HG03460 (cell line): ENCODE measurements around the gene HCAR2.
"Not testable (repeated sequence)": the region's sequence is repeated elsewhere in the genome, so short reads cannot be mapped to it uniquely, and the experiment has no call there.

Experiments
- ATAC-seq: cut with Tn5 transposase; IDR thresholded peaks from one replicate; pipeline ENCODE4 v1.9.1; 2021; ENCODE audit not compliant: unreplicated experiment

HCAR2 gene

GRCh38 chr12:122702890-122703611 is at the start of gene HCAR2:
TSS of gene HCAR2 (minus strand) at chr12:122703357. CDS start at chr12:122703283, 74 bp downstream.
- ATAC-seq: not testable (repeated sequence)

- peak; percentile 89 for ATAC-seq
Measured at GRCh38 chr12:122752464-122753318, 49.5 kb upstream of the HCAR2 start, which contains the start of gene DENR. TSS of gene DENR (plus strand) at chr12:122752824. CDS start at chr12:122753702, 878 bp downstream.

- ATAC-seq: not testable (repeated sequence)
Measured at GRCh38 chr12:122750781-122751515, 47.8 kb upstream of the HCAR2 start.

- no peak for ATAC-seq
Measured at GRCh38 chr12:122749569-122750332, 46.6 kb upstream of the HCAR2 start.

GRCh38 chr12:122747224-122748135 is 44.3 kb upstream of the HCAR2 start:
- ATAC-seq: no peak

- no peak for ATAC-seq
Measured at GRCh38 chr12:122743895-122744525, 40.9 kb upstream of the HCAR2 start.

- no peak for ATAC-seq
Measured at GRCh38 chr12:122740351-122740750, 37.2 kb upstream of the HCAR2 start.

- ATAC-seq: no peak
Measured at GRCh38 chr12:122738571-122738970, 35.4 kb upstream of the HCAR2 start.

- no peak for ATAC-seq
Measured at GRCh38 chr12:122732611-122733010, 29.5 kb upstream of the HCAR2 start.

GRCh38 chr12:122732170-122732569 is 29.0 kb upstream of the HCAR2 start:
- no peak for ATAC-seq

GRCh38 chr12:122730215-122731014 is 27.3 kb upstream of the HCAR2 start, which contains the start of gene HCAR1:
TSS of gene HCAR1 (minus strand) at chr12:122730844. CDS start at chr12:122730339, 505 bp downstream.
- ATAC-seq: no peak

- ATAC-seq: no peak
Measured at GRCh38 chr12:122729583-122730214, 26.5 kb upstream of the HCAR2 start.

GRCh38 chr12:122726080-122726558 is 23.0 kb upstream of the HCAR2 start:
- ATAC-seq: no peak

GRCh38 chr12:122725452-122726079 is 22.4 kb upstream of the HCAR2 start:
- no peak for ATAC-seq

- ATAC-seq: peak; percentile 50
Measured at GRCh38 chr12:122724641-122725243, 21.6 kb upstream of the HCAR2 start.

- ATAC-seq: no peak
Measured at GRCh38 chr12:122722387-122722786, 19.2 kb upstream of the HCAR2 start.
